IPS-NIHi11 (cell line): ENCODE measurements around the gene SH3RF3.
A peak's percentile ranks its signal among the peaks of the same experiment; 100 is the strongest.
"Not testable (repeated sequence)": the region's sequence is repeated elsewhere in the genome, so short reads cannot be mapped to it uniquely, and the experiment has no call there.

Experiments
- DNase-seq: peaks from one replicate; pipeline ENCODE4 v3.0.0; 2012; ENCODE audit warnings: mixed read lengths, low spot score

Gene SH3RF3

GRCh38 chr2:109128616-109129355, at the start of gene SH3RF3:
Gene SH3RF3, plus strand, starts transcription at chr2:109129205.
- DNase-seq = peak; percentile 69

- no peak for DNase-seq
Observed at GRCh38 chr2:109079590-109079989, 49.4 kb upstream of the SH3RF3 start.

GRCh38 chr2:109080109-109080508, 48.9 kb upstream of the SH3RF3 start:
- DNase-seq = no peak

- DNase-seq = no peak
Observed at GRCh38 chr2:109080757-109081156, 48.2 kb upstream of the SH3RF3 start.

GRCh38 chr2:109081374-109081773, 47.6 kb upstream of the SH3RF3 start:
- no peak for DNase-seq

GRCh38 chr2:109083771-109084170, 45.2 kb upstream of the SH3RF3 start:
- DNase-seq = no peak

GRCh38 chr2:109084341-109084740, 44.7 kb upstream of the SH3RF3 start:
- no peak for DNase-seq

GRCh38 chr2:109085912-109086742, 42.9 kb upstream of the SH3RF3 start:
- no peak for DNase-seq

GRCh38 chr2:109086743-109087020, 42.3 kb upstream of the SH3RF3 start:
- DNase-seq = no peak

GRCh38 chr2:109087055-109087663, 41.8 kb upstream of the SH3RF3 start:
- no peak for DNase-seq

GRCh38 chr2:109089602-109090300, 39.3 kb upstream of the SH3RF3 start:
- no peak for DNase-seq

GRCh38 chr2:109091526-109091925, 37.5 kb upstream of the SH3RF3 start:
- no peak for DNase-seq

GRCh38 chr2:109094144-109094543, 34.9 kb upstream of the SH3RF3 start:
- no peak for DNase-seq

- no peak for DNase-seq
Observed at GRCh38 chr2:109098251-109098920, 30.6 kb upstream of the SH3RF3 start.

GRCh38 chr2:109098921-109099273, 30.1 kb upstream of the SH3RF3 start:
- no peak for DNase-seq

GRCh38 chr2:109102588-109103233, 26.3 kb upstream of the SH3RF3 start:
- no peak for DNase-seq

- no peak for DNase-seq
Observed at GRCh38 chr2:109105113-109105512, 23.9 kb upstream of the SH3RF3 start.

- DNase-seq = no peak
Observed at GRCh38 chr2:109108740-109109139, 20.3 kb upstream of the SH3RF3 start.

GRCh38 chr2:109109342-109109741, 19.7 kb upstream of the SH3RF3 start:
- DNase-seq = no peak

- DNase-seq = no peak
Observed at GRCh38 chr2:109110170-109110569, 18.8 kb upstream of the SH3RF3 start.

- not testable (repeated sequence) for DNase-seq
Observed at GRCh38 chr2:109117181-109117580, 11.8 kb upstream of the SH3RF3 start.

GRCh38 chr2:109117780-109118179, 11.2 kb upstream of the SH3RF3 start:
- no peak for DNase-seq
